Activated CD8-positive, alpha-beta T cell treated with anti-CD3 and anti-CD28 coated beads for 36 hours (primary cell): ENCODE data around the gene DNLZ. TPM values are rescaled to one million over a fixed set of nuclear protein-coding genes. Genes with fewer than 3 reads are reported as not detected.

Source experiments
- ATAC-seq: fragments of 200-7000 bp; cut with Tn5 transposase; one replicate; pipeline ENCODE4 v1.10.0; 2021; ENCODE audit warnings: mild to moderate bottlenecking, moderate library complexity
- CTCF ChIA-PET: fragments of 350-600 bp; sonication (Branson Sonifier 250); formaldehyde crosslinking; loops from one replicate; lab custom pipeline; 2021; ENCODE audit warnings: antibody characterized with exemption; lab: Charles Lee
- POLR2A ChIA-PET: fragments of 350-600 bp; sonication (Branson Sonifier 250); formaldehyde crosslinking; loops from one replicate; lab custom pipeline; 2021; ENCODE audit warnings: antibody characterized with exemption; lab: Charles Lee
- DNase-seq: peaks from one replicate; pipeline ENCODE4 v3.0.0-alpha.2; 2020
- H3K27ac Mint-ChIP-seq: one replicate; pipeline ENCODE4 v1.8.0; 2021; ENCODE audit warnings: mild to moderate bottlenecking, mixed read lengths
- H3K27me3 Mint-ChIP-seq: one replicate; pipeline ENCODE4 v1.8.0; 2021; ENCODE audit warnings: mixed read lengths
- H3K36me3 Mint-ChIP-seq: one replicate; pipeline ENCODE4 v1.8.0; 2021; ENCODE audit warnings: low read depth, mixed read lengths
- H3K4me1 Mint-ChIP-seq: one replicate; pipeline ENCODE4 v1.8.0; 2021; ENCODE audit warnings: low read depth, mixed read lengths
- H3K4me3 Mint-ChIP-seq: one replicate; pipeline ENCODE4 v1.8.0; 2021; ENCODE audit warnings: mild to moderate bottlenecking, moderate library complexity, mixed read lengths
- H3K9me3 Mint-ChIP-seq: one replicate; pipeline ENCODE4 v1.8.0; 2021; ENCODE audit warnings: mixed read lengths
- intact Hi-C: fragments of 100-400 bp; cut with micrococcal nuclease; formaldehyde crosslinking; loops from one replicate; pipeline ENCODE4 v1.10.0; 2022
- total RNA-seq, 2 experiments: library from RNA; stranded (reverse); gene quantifications; one replicate each; pipeline ENCODE4 v1.2.3, GENCODE V29; 2021
- TF ChIP-seq, protein P1 (sequence below): fragments of 200-600 bp; IDR thresholded peaks from one replicate; pipeline ENCODE4 v1.8.0; 2022; ENCODE audit warnings: antibody characterized with exemption, mild to moderate bottlenecking

The DNLZ gene
- total RNA-seq, 2 experiments from 2014 or later: 16.1 to 17.4 TPM

DNA sequence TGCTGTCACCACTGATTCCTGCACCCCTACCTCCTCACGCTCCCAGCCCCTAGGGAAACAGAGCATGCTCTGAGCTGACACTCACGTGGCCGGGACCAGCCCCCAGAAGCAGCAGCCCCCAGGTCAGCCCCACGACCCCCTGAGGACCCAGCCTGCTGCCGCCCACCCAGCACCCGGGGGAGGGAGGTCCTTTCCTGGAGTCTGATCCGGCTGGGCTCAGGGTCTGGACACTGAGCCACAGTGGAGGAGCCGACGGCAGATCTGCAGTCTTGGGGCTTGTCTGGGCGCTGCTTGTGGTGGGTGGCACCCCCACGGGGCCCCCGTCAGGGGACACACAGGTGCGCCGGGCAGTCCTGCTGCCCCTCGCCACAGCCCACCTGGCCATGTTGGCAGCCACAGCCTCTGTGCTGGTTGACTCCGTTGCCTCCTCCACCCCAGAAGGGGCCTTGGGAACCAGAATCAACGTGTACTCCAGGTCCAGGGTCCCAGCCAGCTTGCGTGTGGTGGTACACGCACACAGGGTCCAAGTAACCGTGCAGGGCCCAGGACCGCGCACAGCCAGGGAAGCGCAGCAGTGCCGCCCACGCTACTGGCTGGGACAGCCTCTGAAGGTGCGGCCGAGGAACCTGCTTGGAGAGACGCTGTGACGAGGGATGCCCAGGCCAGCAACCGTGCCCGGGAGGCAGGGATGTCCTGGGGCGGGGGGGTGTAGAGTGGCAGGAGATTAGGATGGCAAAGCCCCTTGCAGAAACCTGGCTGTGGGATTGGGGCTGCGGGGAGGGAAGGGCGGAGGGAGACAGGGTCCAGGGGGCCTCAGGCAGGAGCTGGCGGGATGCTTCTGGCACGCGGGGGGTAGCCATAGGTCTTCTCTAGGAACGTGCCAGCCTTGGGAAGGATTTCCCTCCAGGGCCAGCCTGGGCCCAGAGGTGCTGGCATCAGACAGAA lies 3.5 kb downstream of the DNLZ start:
- Mint-ChIP-seq H3K27ac (no peak overlapping the region), H3K36me3 (peaks cover 7% of the 10 kb centered on the region), H3K27me3 (no peaks in the 10 kb centered on the region), H3K4me1 (peaks cover 11% of the 10 kb centered on the region), H3K4me3 (no peak overlapping the region), H3K9me3 (no peaks in the 10 kb centered on the region)
- TF ChIP-seq, protein P1, sequence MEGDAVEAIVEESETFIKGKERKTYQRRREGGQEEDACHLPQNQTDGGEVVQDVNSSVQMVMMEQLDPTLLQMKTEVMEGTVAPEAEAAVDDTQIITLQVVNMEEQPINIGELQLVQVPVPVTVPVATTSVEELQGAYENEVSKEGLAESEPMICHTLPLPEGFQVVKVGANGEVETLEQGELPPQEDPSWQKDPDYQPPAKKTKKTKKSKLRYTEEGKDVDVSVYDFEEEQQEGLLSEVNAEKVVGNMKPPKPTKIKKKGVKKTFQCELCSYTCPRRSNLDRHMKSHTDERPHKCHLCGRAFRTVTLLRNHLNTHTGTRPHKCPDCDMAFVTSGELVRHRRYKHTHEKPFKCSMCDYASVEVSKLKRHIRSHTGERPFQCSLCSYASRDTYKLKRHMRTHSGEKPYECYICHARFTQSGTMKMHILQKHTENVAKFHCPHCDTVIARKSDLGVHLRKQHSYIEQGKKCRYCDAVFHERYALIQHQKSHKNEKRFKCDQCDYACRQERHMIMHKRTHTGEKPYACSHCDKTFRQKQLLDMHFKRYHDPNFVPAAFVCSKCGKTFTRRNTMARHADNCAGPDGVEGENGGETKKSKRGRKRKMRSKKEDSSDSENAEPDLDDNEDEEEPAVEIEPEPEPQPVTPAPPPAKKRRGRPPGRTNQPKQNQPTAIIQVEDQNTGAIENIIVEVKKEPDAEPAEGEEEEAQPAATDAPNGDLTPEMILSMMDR: no peak
- DNase-seq: no peak
- intact Hi-C loops: no loop called here
- no peak for ATAC-seq
- ChIA-PET POLR2A (interaction anchor here (2.0 kb wide), 1 partner anchor 39 kb away, joined by 5 read pairs; no protein-coding TSS in a partner anchor), CTCF (no interaction called here)

DNA sequence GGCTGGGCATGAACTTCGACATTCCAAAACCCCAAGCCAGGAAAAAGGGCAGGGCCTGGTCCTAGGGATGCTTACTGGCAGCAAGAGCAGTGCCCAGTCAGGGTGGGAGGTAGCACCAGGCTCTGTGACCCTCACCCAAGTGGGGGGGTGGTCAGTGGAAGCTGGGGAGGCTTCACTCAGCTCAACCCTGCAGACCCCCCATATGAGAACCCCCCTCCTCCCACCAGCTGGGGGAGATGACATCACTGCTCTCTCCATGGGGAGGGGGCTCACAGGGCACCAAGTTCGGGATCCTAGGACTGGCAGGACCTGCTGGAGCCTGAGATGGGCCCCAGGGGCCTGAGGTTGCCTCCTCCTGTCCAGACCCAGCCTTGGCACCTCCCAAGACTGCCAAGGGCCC lies 4.7 kb downstream of the DNLZ start:
- DNase-seq (no peak), ATAC-seq (no peak)
- CTCF ChIA-PET: no interaction called here
- no peak overlapping the region for H3K4me3 Mint-ChIP-seq
- peaks cover 8% of the 10 kb centered on the region for H3K4me1 Mint-ChIP-seq
- peaks cover 3% of the 10 kb centered on the region for H3K36me3 Mint-ChIP-seq
- no peak overlapping the region for H3K27ac Mint-ChIP-seq
- no peaks in the 10 kb centered on the region for H3K9me3 Mint-ChIP-seq
- POLR2A ChIA-PET: interaction anchor here (0.8 to 1.2 kb wide), 2 partner anchors 10 to 13 kb away, joined by 3 to 4 read pairs; no protein-coding TSS in a partner anchor
- no peaks in the 10 kb centered on the region for H3K27me3 Mint-ChIP-seq
- intact Hi-C loops: no loop called here
- TF ChIP-seq, protein P1: no peak

DNA sequence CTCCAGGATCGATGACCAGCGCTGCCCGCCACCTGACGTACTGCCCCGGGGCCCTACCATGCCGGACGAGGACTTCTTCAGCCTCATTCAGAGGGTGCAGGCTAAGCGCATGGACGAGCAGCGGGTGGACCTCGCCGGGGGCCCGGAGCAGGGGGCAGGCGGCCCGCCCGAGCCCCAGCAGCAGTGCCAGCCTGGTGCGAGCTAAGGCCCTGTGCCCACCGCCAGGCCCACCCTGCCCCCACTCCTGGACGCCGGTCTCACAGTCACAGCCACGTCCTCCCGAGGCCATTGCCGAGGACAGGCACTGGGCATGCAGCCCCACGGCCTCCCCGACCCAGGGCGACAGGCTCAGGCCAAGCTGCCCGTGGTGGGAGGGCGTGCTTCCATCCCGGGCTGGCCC lies 5.5 kb downstream of the DNLZ start:
- Mint-ChIP-seq H3K4me1 (peaks cover 6% of the 10 kb centered on the region), H3K27ac (no peak overlapping the region), H3K9me3 (no peaks in the 10 kb centered on the region), H3K36me3 (no peaks in the 10 kb centered on the region), H3K4me3 (no peak overlapping the region), H3K27me3 (no peaks in the 10 kb centered on the region)
- POLR2A ChIA-PET: interaction anchor here (0.8 to 1.2 kb wide), 2 partner anchors 11 to 12 kb away, joined by 3 to 4 read pairs; no protein-coding TSS in a partner anchor
- ATAC-seq: no peak
- no peak for DNase-seq
- CTCF ChIA-PET: no interaction called here
- intact Hi-C loops: no loop called here
- TF ChIP-seq, protein P1: no peak

DNA sequence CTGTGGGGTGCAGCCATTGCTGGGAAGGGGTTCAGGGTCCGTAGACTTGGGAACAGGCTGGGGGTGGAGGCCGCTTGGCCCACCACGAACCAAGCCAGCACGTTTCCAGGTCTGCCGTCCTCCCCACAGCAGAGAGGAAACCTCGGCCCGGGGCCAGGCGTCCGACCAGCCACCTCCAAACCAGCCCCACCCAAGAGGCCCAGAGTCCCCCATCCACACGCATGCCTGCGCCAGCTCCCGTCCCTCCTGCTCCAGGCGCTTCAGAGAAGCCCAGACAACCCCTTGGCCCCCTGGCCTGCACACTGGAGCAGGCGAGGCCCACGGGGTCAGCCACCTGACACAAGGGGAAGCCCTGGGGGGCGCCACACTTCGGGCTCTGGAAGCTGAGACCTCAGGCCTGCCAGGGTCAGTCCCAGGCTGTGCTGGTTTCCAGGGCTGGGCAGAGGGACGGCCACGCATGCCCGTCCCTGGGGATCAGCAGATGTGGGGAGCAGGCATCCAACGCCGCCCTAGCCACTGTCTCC lies 6.3 kb downstream of the DNLZ start:
- Mint-ChIP-seq H3K4me1 (no peaks in the 10 kb centered on the region), H3K9me3 (no peaks in the 10 kb centered on the region), H3K27me3 (no peaks in the 10 kb centered on the region), H3K27ac (no peak overlapping the region), H3K4me3 (no peak overlapping the region), H3K36me3 (no peaks in the 10 kb centered on the region)
- intact Hi-C loops: no loop called here
- TF ChIP-seq, protein P1: no peak
- DNase-seq (no peak), ATAC-seq (no peak)
- CTCF ChIA-PET: no interaction called here
- POLR2A ChIA-PET: no interaction called here
